Liver (tissue), 9 donors: ENCODE results near the gene CDC20. TPM values are rescaled to one million over a fixed set of nuclear protein-coding genes. Genes with fewer than 3 reads are reported as not detected.

Experiments used
- DNase-seq: peaks from one replicate; pipeline ENCODE4 v3.0.0-alpha.2; 2017; ENCODE audit warnings: low spot score
- H3K27ac ChIP-seq, 2 donors: one replicate each; pipeline ENCODE4 v1.7.0; 2013; ENCODE audit warnings: inconsistent platforms in 2 of 2, low read length in 2 of 2, control low read depth in 1 of 2, low read depth in 1 of 2, mild to moderate bottlenecking in 1 of 2
- H3K27me3 ChIP-seq, 4 donors: one replicate each; pipeline versions ENCODE4 v1.6.1 to v1.7.0; 2013; ENCODE audit warnings: low read length in 3 of 4, inconsistent platforms in 1 of 4, mild to moderate bottlenecking in 1 of 4, moderate library complexity in 1 of 4; ENCODE audit not compliant: control insufficient read depth in 4 of 4, insufficient read depth in 4 of 4
- H3K36me3 ChIP-seq, 4 donors: one replicate each; pipeline versions ENCODE4 v1.6.1 to v1.7.0; 2013; ENCODE audit warnings: low read length in 3 of 4, mild to moderate bottlenecking in 3 of 4, low read depth in 1 of 4, moderate library complexity in 1 of 4; ENCODE audit not compliant: control insufficient read depth in 4 of 4, insufficient read depth in 3 of 4
- H3K4me1 ChIP-seq, 4 donors: one replicate each; pipeline versions ENCODE4 v1.6.1 to v1.7.0; 2013; ENCODE audit warnings: low read length in 3 of 4, mild to moderate bottlenecking in 3 of 4, moderate library complexity in 1 of 4; ENCODE audit not compliant: control insufficient read depth in 4 of 4, insufficient read depth in 4 of 4
- H3K4me3 ChIP-seq, 3 donors: one replicate each; pipeline versions ENCODE4 v1.6.1 to v1.7.0; 2013; ENCODE audit warnings: low read length in 3 of 3, control low read depth in 1 of 3, low read depth in 1 of 3, mild to moderate bottlenecking in 1 of 3
- H3K9ac ChIP-seq, 2 donors: one replicate each; pipeline ENCODE4 v1.7.0; 2013; ENCODE audit warnings: low read length in 2 of 2, mild to moderate bottlenecking in 2 of 2, moderate library complexity in 2 of 2, control low read depth in 1 of 2, low read depth in 1 of 2
- H3K9me3 ChIP-seq, 4 donors: one replicate each; pipeline versions ENCODE4 v1.6.1 to v1.7.0; 2013; ENCODE audit warnings: low read length in 3 of 4; ENCODE audit not compliant: control insufficient read depth in 4 of 4
- CTCF ChIP-seq: fragments of 150-350 bp; IDR thresholded peaks from 2 replicates; pipeline ENCODE4 v1.5.1; 2017; ENCODE audit warnings: improper control_type of control experiment, low read depth, low read length; ENCODE audit not compliant: missing input control
- EGR1 ChIP-seq, 2 donors: IDR thresholded peaks; 2 replicates each; pipeline ENCODE4 v1.6.1; 2016 to 2018; ENCODE audit warnings: antibody characterized with exemption in 2 of 2, low read depth in 2 of 2
- FOXA1 ChIP-seq: IDR thresholded peaks from 2 replicates; pipeline ENCODE4 v1.6.1; 2016; ENCODE audit warnings: antibody characterized with exemption
- FOXA2 ChIP-seq: IDR thresholded peaks from 2 replicates; pipeline ENCODE4 v1.6.1; 2016; ENCODE audit warnings: antibody characterized with exemption
- HNF4A ChIP-seq, 2 donors: conservative IDR thresholded peaks; 2 replicates each; pipeline ENCODE4 v1.6.1; 2016; ENCODE audit warnings: antibody characterized with exemption in 2 of 2, mild to moderate bottlenecking in 2 of 2
- HNF4G ChIP-seq: IDR thresholded peaks from 2 replicates; pipeline ENCODE4 v1.6.1; 2016; ENCODE audit warnings: antibody characterized with exemption
- JUND ChIP-seq, 2 donors: IDR thresholded peaks; 2 replicates each; pipeline ENCODE4 v1.6.1; 2016; ENCODE audit warnings: antibody characterized with exemption in 2 of 2
- MAX ChIP-seq: IDR thresholded peaks from 2 replicates; pipeline ENCODE4 v1.6.1; 2016; ENCODE audit warnings: antibody characterized with exemption
- NR2F2 ChIP-seq: IDR thresholded peaks from 2 replicates; pipeline ENCODE4 v1.6.1; 2016; ENCODE audit warnings: antibody characterized with exemption
- RAD21 ChIP-seq, 2 donors: IDR thresholded peaks; 2 replicates each; pipeline ENCODE4 v1.6.1; 2016; ENCODE audit warnings: antibody characterized with exemption in 2 of 2, mild to moderate bottlenecking in 2 of 2
- REST ChIP-seq: IDR thresholded peaks from 2 replicates; pipeline ENCODE4 v1.6.1; 2016; ENCODE audit warnings: antibody characterized with exemption, mild to moderate bottlenecking
- RXRA ChIP-seq, 2 donors: IDR thresholded peaks; 2 replicates each; pipeline ENCODE4 v1.6.1; 2017 to 2018; ENCODE audit warnings: antibody characterized with exemption in 2 of 2, mild to moderate bottlenecking in 1 of 2
- SP1 ChIP-seq: IDR thresholded peaks from 2 replicates; pipeline ENCODE4 v1.6.1; 2018; ENCODE audit warnings: antibody characterized with exemption, mild to moderate bottlenecking
- TAF1 ChIP-seq: conservative IDR thresholded peaks from 2 replicates; pipeline ENCODE4 v1.6.1; 2016; ENCODE audit warnings: antibody characterized with exemption, mild to moderate bottlenecking
- ZBTB33 ChIP-seq: IDR thresholded peaks from 2 replicates; pipeline ENCODE4 v1.6.1; 2016; ENCODE audit warnings: antibody characterized with exemption
- WGBS: extraction: QIAGEN DNeasy Blood & Tissue Kit; methylation state at CpG from one replicate; pipeline ENCODE4 v1.1.7; 2013; 5-methylcytosine and 5-hydroxymethylcytosine counted together
- polyA plus RNA-seq, 2 donors: library from polyadenylated mRNA; stranded (reverse) in 1 of 2; unstranded in 1 of 2; fragments of 200-250 nt in 1 of 2; fragments of >200 nt in 1 of 2; fragmentation: Nextera tagmentation in 1 of 2; extraction: Ambion mirVana in 1 of 2; gene quantifications; one replicate each; pipeline versions ENCODE4 v1.2.1 to v1.2.3, GENCODE V29; 2013 to 2015
- total RNA-seq, 2 donors: library from RNA; depleted of rRNA; stranded (reverse); fragments of >200 nt; gene quantifications; one replicate each; pipeline ENCODE4 v1.2.3, GENCODE V29; 2014
- TF ChIP-seq, protein P1 (sequence below): IDR thresholded peaks from 2 replicates; pipeline ENCODE4 v1.6.1; 2016; ENCODE audit warnings: antibody characterized with exemption
- donor health status: healthy.
- donor health status: healthy.
- donor health status: healthy.
- donor health status: healthy.
- donor health status: healthy.

Gene CDC20
- total and polyA plus RNA-seq, 4 donors = 0.25 to 73.4 (median 3.5) TPM

DNA sequence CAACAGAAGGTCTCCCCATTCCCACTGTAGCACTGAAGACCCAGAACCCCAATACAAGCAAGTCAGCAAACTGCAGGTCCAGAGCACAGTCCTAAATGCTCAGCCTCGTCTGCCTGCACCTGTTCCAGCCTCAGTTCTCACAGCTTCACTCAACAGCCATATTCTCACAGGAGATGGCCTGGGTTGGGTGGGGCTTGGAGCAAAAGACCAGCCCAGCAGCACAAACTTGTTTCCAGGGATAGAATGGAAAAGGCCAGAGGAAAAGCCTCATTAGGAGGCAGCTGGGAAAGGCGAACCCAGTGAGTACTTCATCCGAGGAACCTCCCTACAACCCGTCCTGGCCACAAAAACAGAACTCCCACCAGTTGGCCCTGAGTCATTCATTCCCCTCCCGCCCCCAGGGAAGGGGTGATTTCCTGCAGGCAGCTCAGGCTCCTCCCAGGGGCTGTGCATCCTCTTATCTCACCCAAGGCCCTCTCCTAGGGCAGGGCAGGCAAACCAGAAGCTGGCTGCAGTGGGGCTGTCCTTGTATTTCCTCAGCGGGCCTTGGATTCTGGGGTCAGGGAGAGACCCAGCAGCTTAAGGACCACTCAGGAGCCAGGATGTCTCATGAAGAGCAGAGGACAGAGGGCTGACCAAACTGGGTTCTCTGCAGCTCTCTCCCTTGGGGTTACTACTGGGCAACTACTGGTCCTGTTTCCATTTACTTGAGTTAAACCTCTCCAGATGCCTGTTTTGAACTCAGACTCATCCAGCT lies 28.6 kb upstream of the CDC20 start:
- Histone ChIP-seq H3K9ac (no peak overlapping the region), H3K9me3 (no peaks in the 10 kb centered on the region), H3K4me1 (no peaks in the 10 kb centered on the region), H3K4me3 (no peak overlapping the region), H3K27me3 (no peaks in the 10 kb centered on the region), H3K36me3 (no peaks in the 10 kb centered on the region), H3K27ac (no peak overlapping the region)
- WGBS = 69% methylated on average over 6 of the region's 6 CpGs
- DNase-seq = peak; percentile 63
- TF ChIP-seq NR2F2 = no peak
- TF ChIP-seq HNF4A (conservative IDR thresholded peaks at IDR 0.05) = no peak
- TF ChIP-seq FOXA2 = no peak
- no peak for TF ChIP-seq TAF1
- no peak for TF ChIP-seq JUND (IDR thresholded peaks at IDR 0.05)
- TF ChIP-seq HNF4G = no peak
- no peak for TF ChIP-seq RXRA (IDR thresholded peaks at IDR 0.05)
- no peak for TF ChIP-seq RAD21 (IDR thresholded peaks at IDR 0.05)

DNA sequence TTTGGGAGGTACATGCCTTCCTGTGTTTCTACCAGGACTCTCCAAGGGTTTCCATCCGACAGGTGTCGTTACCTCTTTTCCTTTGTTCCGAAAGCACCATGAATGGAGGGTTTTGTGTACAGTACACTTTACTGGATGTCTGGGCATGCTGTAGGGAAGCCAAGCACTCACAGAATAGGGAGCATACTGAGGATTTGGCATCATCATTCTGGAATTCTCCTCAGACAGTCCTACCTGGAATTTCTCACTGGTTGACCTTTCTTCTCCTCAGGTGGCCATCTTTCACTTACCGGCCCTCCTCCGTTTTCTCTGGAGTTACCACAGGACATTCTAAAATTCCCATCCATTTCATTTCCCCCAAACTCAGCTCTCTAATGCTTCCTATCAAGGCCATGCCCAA lies 27.1 kb upstream of the CDC20 start:
- no peak overlapping the region for H3K27ac ChIP-seq
- no peaks in the 10 kb centered on the region for H3K36me3 ChIP-seq
- no peaks in the 10 kb centered on the region for H3K9me3 ChIP-seq
- no peak for DNase-seq
- H3K4me3 ChIP-seq = no peak overlapping the region
- H3K27me3 ChIP-seq = no peaks in the 10 kb centered on the region
- H3K4me1 ChIP-seq = no peaks in the 10 kb centered on the region
- no peak overlapping the region for H3K9ac ChIP-seq
- 98% methylated on average over 5 of the region's 5 CpGs for WGBS
- TF ChIP-seq REST (no peak), FOXA1 (no peak), SP1 (no peak), TAF1 (no peak), CTCF (no peak), RXRA (IDR thresholded peaks at IDR 0.05) (no peak), ZBTB33 (no peak), EGR1 (IDR thresholded peaks at IDR 0.05; ENCODE audit: low read depth in 2 of 2) (no peak), NR2F2 (no peak), JUND (IDR thresholded peaks at IDR 0.05) (no peak), MAX (no peak)
- TF ChIP-seq, protein P1, sequence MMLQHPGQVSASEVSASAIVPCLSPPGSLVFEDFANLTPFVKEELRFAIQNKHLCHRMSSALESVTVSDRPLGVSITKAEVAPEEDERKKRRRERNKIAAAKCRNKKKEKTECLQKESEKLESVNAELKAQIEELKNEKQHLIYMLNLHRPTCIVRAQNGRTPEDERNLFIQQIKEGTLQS = no peak
